ENCODE data around the gene IQCN. TPM values are rescaled to one million over a fixed set of nuclear protein-coding genes. Genes with fewer than 3 reads are reported as not detected.

IQCN gene
- total RNA-seq, 3 donors from 2014 or later (not counting 1 experiment from before 2014, with no cell fraction given), result 13.7 to 19.4 (median 15.6) TPM

GRCh38 chr19:18304458-18305310 lies 30.4 kb upstream of the IQCN start:
- intact Hi-C loops (cut with micrococcal nuclease), result loop anchor here (1.0 kb wide), 3 partner anchors 14 to 25 kb away; partner anchors contain the start of gene LSM4
- peaks cover 64% of the 10 kb centered on the region for H3K4me1 ChIP-seq (ENCODE audit: control insufficient read depth, insufficient read depth, low read length)

GRCh38 chr19:18304208-18304457 lies 29.9 kb upstream of the IQCN start:
- Mint-ChIP-seq H3K4me1 (peaks cover 17 to 23% of the 10 kb centered on the region in 2 donors), H3K4me3 (peak overlapping the region; percentile 86), H3K27me3 (ENCODE audit: low read depth in 2 of 2) (no peaks in the 10 kb centered on the region), H3K9me3 (no peaks in the 10 kb centered on the region), H3K36me3 (no peaks in the 10 kb centered on the region), H3K27ac (peak overlapping the region; percentile 96 to 97)
- Histone ChIP-seq H3K27ac (ENCODE audit: low read length) (peak overlapping the region; percentile 99), H3K4me1 (ENCODE audit: control insufficient read depth, insufficient read depth, low read length) (peaks cover 64% of the 10 kb centered on the region), H3K4me3 (ENCODE audit: low read length) (peak overlapping the region; percentile 59), H3K36me3 (ENCODE audit: control insufficient read depth, insufficient read depth, low read length) (peaks cover 7% of the 10 kb centered on the region), H3K27me3 (ENCODE audit: control insufficient read depth, insufficient read depth, low read length) (no peaks in the 10 kb centered on the region), H3K9me3 (ENCODE audit: control insufficient read depth, insufficient read depth, low read length) (no peaks in the 10 kb centered on the region)
- WGBS (ENCODE audit: insufficient coverage), result 5% methylated on average over 2 of the region's 2 CpGs
- intact Hi-C loops (cut with micrococcal nuclease), result loop anchor here (1.0 kb wide), 2 partner anchors 14 to 25 kb away; no protein-coding TSS in a partner anchor
- no peak for TF ChIP-seq CTCF (IDR thresholded peaks at IDR 0.05)
- no peak for DNase-seq
- ATAC-seq, result no peak

More at GRCh38 chr19:18304458-18305310, 30.4 kb upstream of the IQCN start:
- Histone ChIP-seq H3K27me3 (ENCODE audit: control insufficient read depth, insufficient read depth, low read length) (no peaks in the 10 kb centered on the region), H3K27ac (ENCODE audit: low read length) (peak overlapping the region; percentile 99), H3K4me3 (ENCODE audit: low read length) (peak overlapping the region; percentile 59), H3K36me3 (ENCODE audit: control insufficient read depth, insufficient read depth, low read length) (peaks cover 7% of the 10 kb centered on the region), H3K9me3 (ENCODE audit: control insufficient read depth, insufficient read depth, low read length) (no peaks in the 10 kb centered on the region)
- Mint-ChIP-seq H3K27ac (peak overlapping the region; percentile 96 to 97), H3K4me3 (peak overlapping the region; percentile 86), H3K27me3 (ENCODE audit: low read depth in 2 of 2) (no peaks in the 10 kb centered on the region), H3K4me1 (peaks cover 17 to 23% of the 10 kb centered on the region in 2 donors), H3K9me3 (no peaks in the 10 kb centered on the region), H3K36me3 (no peaks in the 10 kb centered on the region)
- WGBS (ENCODE audit: insufficient coverage), result 0% methylated on average over 29 of the region's 29 CpGs
- DNase-seq (peak; percentile 82 to 89), ATAC-seq (peak; percentile 78 to 87 (median 79))
- no peak for TF ChIP-seq CTCF (IDR thresholded peaks at IDR 0.05)

GRCh38 chr19:18301718-18302111 lies 27.5 kb upstream of the IQCN start:
- Histone ChIP-seq H3K27ac (ENCODE audit: low read length) (peak overlapping the region; percentile 99), H3K9me3 (ENCODE audit: control insufficient read depth, insufficient read depth, low read length) (no peaks in the 10 kb centered on the region), H3K36me3 (ENCODE audit: control insufficient read depth, insufficient read depth, low read length) (peaks cover 5% of the 10 kb centered on the region), H3K4me1 (ENCODE audit: control insufficient read depth, insufficient read depth, low read length) (peaks cover 57% of the 10 kb centered on the region), H3K4me3 (ENCODE audit: low read length) (no peak overlapping the region), H3K27me3 (ENCODE audit: control insufficient read depth, insufficient read depth, low read length) (no peaks in the 10 kb centered on the region)
- Mint-ChIP-seq H3K9me3 (no peaks in the 10 kb centered on the region), H3K27me3 (ENCODE audit: low read depth in 2 of 2) (no peaks in the 10 kb centered on the region), H3K27ac (peak overlapping the region; percentile 49 to 74), H3K4me3 (peak overlapping the region; percentile 13), H3K4me1 (peaks cover 17 to 23% of the 10 kb centered on the region in 2 donors), H3K36me3 (no peaks in the 10 kb centered on the region)
- intact Hi-C loops (cut with micrococcal nuclease), result no loop called here
- 85% methylated on average over 3 of the region's 4 CpGs for WGBS (ENCODE audit: insufficient coverage)
- TF ChIP-seq CTCF (IDR thresholded peaks at IDR 0.05), result no peak
- DNase-seq (no peak), ATAC-seq (no peak)
